ENCODE data around the gene TRIM10.

TRIM10 gene

DNA sequence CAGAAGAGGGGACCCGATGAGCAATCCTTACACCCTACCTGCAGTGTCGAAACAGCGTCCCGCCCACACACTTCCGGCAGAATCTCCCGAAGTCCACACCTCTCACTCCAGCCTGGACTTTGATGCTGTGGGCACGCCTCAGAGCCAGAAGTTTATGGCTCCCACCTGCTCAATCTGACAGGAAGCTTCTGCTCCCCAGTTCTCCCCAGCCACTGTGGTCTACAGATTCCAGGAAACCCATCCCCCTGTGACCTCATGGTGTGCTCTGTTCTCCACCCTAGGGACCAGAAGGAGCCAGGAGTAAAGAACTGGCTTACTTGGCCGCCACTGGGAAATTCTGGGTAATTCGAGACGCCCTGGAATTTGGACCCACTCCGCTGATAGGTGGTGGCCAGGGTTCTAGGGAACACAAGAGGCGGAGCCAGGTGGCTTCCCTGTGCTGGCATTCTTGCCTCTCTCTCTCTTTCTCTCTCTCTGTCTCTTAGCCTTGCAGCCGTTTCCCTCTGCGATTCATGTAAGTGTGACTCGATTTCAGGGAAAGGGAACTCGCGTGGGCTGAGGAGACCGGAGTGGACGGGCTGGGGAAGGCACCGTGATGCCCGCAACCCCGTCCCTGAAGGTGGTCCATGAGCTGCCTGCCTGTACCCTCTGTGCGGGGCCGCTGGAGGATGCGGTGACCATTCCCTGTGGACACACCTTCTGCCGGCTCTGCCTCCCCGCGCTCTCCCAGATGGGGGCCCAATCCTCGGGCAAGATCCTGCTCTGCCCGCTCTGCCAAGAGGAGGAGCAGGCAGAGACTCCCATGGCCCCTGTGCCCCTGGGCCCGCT, 2.3 kb upstream of the TRIM10 start, which contains the start of gene TRIM15:
Gene TRIM15, plus strand, starts transcription at position 457 of the 828 bp plus-strand sequence. Its CDS starts 139 bp downstream, at position 596.
- no peak within 1 kb of the TSS for H3K4me3 ChIP-seq (ENCODE audit: low read depth, low read length)
- DNase-seq (ENCODE audit: low read depth) = peak; percentile 21
- TF ChIP-seq, protein P1, sequence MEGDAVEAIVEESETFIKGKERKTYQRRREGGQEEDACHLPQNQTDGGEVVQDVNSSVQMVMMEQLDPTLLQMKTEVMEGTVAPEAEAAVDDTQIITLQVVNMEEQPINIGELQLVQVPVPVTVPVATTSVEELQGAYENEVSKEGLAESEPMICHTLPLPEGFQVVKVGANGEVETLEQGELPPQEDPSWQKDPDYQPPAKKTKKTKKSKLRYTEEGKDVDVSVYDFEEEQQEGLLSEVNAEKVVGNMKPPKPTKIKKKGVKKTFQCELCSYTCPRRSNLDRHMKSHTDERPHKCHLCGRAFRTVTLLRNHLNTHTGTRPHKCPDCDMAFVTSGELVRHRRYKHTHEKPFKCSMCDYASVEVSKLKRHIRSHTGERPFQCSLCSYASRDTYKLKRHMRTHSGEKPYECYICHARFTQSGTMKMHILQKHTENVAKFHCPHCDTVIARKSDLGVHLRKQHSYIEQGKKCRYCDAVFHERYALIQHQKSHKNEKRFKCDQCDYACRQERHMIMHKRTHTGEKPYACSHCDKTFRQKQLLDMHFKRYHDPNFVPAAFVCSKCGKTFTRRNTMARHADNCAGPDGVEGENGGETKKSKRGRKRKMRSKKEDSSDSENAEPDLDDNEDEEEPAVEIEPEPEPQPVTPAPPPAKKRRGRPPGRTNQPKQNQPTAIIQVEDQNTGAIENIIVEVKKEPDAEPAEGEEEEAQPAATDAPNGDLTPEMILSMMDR (IDR thresholded peaks at IDR 0.05; ENCODE audit: low read depth, low read length, missing control alignments) = no peak

DNA sequence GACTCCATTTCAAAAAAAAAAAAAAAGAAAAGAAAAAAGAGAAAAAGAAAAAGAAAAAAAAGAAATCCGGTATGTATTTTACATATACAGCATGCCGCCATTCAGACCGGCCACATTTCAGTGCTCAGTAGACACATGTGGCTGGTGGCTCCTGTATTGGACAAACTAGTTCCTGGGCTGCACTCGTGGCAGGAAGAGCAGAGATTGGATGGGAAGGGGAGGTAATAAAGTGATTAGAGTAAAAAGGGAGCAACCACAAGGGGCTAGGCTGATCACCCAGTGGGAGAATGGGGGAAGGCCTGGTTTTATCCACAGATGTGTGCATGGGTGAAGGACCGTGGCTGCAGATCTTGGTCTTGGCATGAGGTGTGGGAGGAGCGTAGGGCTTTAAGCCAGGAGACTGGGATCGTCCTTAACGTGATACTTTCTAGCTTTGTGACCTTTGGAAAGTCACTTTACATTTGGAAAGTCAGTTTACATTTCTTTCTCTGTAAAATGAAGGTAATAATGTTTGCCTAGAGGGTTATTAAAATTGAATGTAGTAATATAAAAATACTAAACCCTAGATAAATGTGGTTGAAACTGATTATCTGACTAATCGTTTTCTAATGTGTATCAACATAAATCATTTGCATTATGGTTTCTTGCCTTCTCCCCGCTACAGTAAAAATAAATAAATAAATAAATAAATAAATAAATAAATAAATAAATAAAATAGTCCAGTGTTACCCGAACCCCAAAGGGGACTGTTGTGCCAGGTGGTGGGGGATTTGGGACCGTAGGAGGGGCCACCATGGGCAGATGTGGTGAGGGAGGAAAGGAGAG, 1.5 kb upstream of the TRIM10 start:
- DNase-seq (ENCODE audit: low read depth) = no peak
- TF ChIP-seq, protein P1 (IDR thresholded peaks at IDR 0.05; ENCODE audit: low read depth, low read length, missing control alignments) = no peak
- no peak overlapping the region for H3K4me3 ChIP-seq (ENCODE audit: low read depth, low read length)

DNA sequence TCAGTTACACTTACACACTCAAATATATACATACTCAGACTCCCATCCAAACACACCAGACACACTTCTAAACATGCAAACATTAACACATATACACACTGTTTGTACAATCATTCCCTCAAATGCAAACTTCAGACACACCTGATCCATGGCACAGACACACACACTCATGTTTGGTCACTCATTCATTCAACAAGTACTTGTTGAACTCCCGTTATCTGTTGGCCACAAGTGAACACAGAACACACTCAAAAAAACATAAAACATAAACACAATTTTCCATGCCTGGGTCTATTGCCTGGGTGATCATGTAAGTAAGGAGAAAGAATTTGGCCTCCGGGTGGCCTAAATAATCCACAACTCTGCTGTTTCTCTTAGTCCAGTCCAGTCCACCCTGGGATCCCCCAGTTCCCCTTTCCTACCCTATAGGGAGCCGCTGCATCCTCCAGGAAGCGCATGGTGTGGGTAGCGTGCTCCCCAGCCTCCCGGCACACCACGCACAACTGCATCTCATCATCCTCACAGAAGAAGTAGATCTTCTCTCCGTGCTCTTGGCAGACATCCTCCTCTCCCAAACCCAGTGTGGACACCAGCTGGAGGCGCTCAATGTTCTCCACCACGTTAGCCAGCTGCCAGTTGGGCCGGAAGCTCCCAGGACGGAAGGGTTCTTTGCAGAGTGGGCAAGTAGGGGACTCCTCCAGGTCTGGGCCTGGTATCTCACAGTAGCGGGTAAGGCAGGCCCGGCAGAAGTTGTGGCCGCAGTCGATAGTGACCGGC, 815 bp downstream of the TRIM10 start:
- TF ChIP-seq, protein P1 (IDR thresholded peaks at IDR 0.05; ENCODE audit: low read depth, low read length, missing control alignments) = no peak
- no peak for DNase-seq (ENCODE audit: low read depth)
- H3K4me3 ChIP-seq (ENCODE audit: low read depth, low read length) = no peak overlapping the region

DNA sequence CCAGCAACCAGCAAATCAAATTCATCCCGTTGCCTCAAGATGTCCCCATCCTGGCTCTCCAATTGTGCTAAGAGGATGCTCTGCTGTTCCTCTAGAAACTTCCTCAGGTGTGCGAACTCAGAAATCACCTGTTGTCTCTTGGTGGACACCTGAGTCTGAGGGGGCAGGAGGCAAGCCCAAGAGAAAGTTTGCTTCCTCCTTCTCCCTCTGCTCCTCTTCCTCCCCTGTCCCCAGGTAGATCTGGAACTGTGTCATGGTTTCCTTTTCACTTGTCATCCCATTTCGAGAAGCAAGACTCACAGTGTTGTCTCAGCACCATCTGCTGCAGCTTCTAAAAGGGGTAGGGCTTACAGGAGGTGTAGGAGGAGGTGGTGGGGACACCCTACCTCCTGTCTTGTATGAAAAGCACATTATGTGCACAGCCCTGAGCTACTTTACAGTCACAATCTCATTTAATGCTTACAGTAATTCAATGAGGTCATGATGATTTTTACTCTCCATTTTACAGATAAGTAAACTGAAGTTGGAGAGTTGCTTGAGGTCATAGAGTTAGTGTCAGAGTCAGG, 2.5 kb downstream of the TRIM10 start:
- no peak for DNase-seq (ENCODE audit: low read depth)
- no peak overlapping the region for H3K4me3 ChIP-seq (ENCODE audit: low read depth, low read length)
- TF ChIP-seq, protein P1 (IDR thresholded peaks at IDR 0.05; ENCODE audit: low read depth, low read length, missing control alignments) = no peak

DNA sequence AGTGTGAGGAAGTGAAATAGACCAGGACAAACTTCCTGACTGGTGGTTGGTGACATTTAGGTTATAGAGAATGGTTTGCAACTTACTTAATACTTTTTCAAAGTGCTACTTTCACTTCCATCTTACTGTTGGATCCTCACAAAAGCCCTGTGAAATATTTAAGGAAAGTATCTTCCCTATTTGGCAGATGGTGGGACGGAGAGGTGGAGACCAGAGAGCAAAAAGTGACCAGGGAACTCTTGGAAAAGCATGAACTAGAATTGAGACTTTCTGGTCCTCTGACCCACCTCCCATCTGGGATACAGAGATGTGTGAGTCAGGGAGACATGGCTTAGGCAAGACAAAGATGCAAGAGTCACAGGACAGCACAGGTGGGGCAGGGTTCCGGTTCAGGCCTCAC, 3.0 kb downstream of the TRIM10 start:
- no peak for DNase-seq (ENCODE audit: low read depth)
- no peak overlapping the region for H3K4me3 ChIP-seq (ENCODE audit: low read depth, low read length)
- TF ChIP-seq, protein P1 (IDR thresholded peaks at IDR 0.05; ENCODE audit: low read depth, low read length, missing control alignments) = no peak

DNA sequence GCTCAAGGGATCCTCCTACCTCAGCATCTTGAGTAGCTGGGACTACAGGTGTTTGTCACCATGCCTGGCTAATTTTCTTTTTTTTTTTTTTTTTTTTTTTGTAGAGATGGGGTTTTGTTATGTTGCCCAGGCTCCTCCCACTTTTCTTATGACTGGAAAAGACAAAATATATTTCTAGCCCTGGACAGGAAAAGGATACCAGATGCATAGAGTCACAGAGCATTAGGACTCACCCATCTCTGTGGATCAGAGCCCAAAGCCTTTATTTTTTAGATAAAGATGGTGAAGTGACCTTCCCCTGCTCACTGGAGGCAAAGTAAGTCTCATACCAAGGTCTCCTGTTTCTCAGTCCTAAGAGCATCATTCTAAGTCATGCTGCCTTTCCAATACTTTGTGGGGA, 3.4 kb downstream of the TRIM10 start:
- no peak for DNase-seq (ENCODE audit: low read depth)
- H3K4me3 ChIP-seq (ENCODE audit: low read depth, low read length) = no peak overlapping the region
- TF ChIP-seq, protein P1 (IDR thresholded peaks at IDR 0.05; ENCODE audit: low read depth, low read length, missing control alignments) = no peak

All from GM12864 (cell line).